ENCODE measurements around the gene IMPG1. TPM values are rescaled to one million over a fixed set of nuclear protein-coding genes. Genes with fewer than 3 reads are reported as not detected.

IMPG1 gene
- total RNA-seq, 1 experiment from 2014 or later: not detected

GRCh38 chr6:75896526-75896925, 175.9 kb downstream of the IMPG1 start:
- Mint-ChIP-seq H3K27ac (ENCODE audit: unreplicated experiment) (no peak overlapping the region), H3K4me1 (ENCODE audit: low read depth, unreplicated experiment) (no peaks in the 10 kb centered on the region), H3K4me3 (ENCODE audit: low read depth, unreplicated experiment) (no peak overlapping the region), H3K36me3 (ENCODE audit: insufficient read depth, unreplicated experiment) (peaks cover 6% of the 10 kb centered on the region), H3K27me3 (ENCODE audit: unreplicated experiment) (no peaks in the 10 kb centered on the region), H3K9me3 (ENCODE audit: low read depth, unreplicated experiment) (no peaks in the 10 kb centered on the region)
- CTCF ChIA-PET: interaction anchor here (0.6 kb wide), 1 partner anchor 10 kb away, joined by 5 read pairs; no protein-coding TSS in a partner anchor
- TF ChIP-seq CTCF (IDR thresholded peaks at IDR 0.05; ENCODE audit: unreplicated experiment): no peak
- no peak for DNase-seq
- no TSS peak for BruUV-seq (replicated peaks)
- intact Hi-C loops (cut with micrococcal nuclease; ENCODE audit: unreplicated experiment): loop anchor here (10.0 kb wide), 1 partner anchor 1398 kb away; no protein-coding TSS in a partner anchor

GRCh38 chr6:75893776-75894152, 178.7 kb downstream of the IMPG1 start:
- DNase-seq: no peak
- Mint-ChIP-seq H3K9me3 (ENCODE audit: low read depth, unreplicated experiment) (no peaks in the 10 kb centered on the region), H3K4me1 (ENCODE audit: low read depth, unreplicated experiment) (no peaks in the 10 kb centered on the region), H3K36me3 (ENCODE audit: insufficient read depth, unreplicated experiment) (peaks cover 11% of the 10 kb centered on the region), H3K27me3 (ENCODE audit: unreplicated experiment) (no peaks in the 10 kb centered on the region), H3K27ac (ENCODE audit: unreplicated experiment) (no peak overlapping the region), H3K4me3 (ENCODE audit: low read depth, unreplicated experiment) (no peak overlapping the region)
- intact Hi-C loops (cut with micrococcal nuclease; ENCODE audit: unreplicated experiment): loop anchor here (10.0 kb wide), 1 partner anchor 1401 kb away; no protein-coding TSS in a partner anchor
- no TSS peak for BruUV-seq (replicated peaks)
- CTCF ChIA-PET: interaction anchor here (0.8 to 1.9 kb wide), 8 partner anchors 13 to 458 kb away, joined by 3 to 11 read pairs (median 3); no protein-coding TSS in a partner anchor
- TF ChIP-seq CTCF (IDR thresholded peaks at IDR 0.05; ENCODE audit: unreplicated experiment): no peak

DNA sequence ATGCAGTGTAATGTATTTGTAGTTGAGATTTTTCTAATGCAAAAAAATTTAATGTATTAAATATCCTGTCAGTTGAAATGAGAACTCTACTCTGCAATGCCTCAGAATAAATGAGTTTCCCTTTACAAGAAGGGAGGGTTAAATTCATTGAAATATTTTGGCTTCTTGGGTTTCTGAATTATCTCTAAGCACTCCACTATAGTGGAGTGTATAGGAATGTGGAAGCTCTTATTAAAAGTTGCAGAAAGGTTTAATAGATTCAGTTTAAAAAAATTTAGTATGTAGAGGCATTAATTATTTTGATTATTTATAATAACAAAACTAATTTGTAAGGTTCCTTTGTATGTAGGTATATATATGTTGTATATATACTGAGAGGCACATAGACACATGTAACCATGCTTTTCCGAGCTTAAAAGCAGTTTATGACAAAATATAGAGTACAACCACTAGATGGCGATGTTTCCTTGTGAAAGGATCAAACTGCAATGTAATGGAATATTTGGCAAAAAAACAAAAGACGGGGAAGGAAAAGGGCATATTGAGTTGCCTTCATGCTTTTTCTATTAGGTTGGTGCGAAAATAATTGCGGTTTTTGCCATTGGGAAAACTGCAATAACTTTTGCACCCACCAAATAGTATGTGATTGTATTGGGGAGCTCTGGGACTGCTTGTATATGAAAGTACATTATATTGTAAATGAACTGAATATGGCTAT, 179.2 kb downstream of the IMPG1 start:
- intact Hi-C loops (cut with micrococcal nuclease; ENCODE audit: unreplicated experiment): loop anchor here (10.0 kb wide), 1 partner anchor 1402 kb away; no protein-coding TSS in a partner anchor
- Mint-ChIP-seq H3K4me1 (ENCODE audit: low read depth, unreplicated experiment) (no peaks in the 10 kb centered on the region), H3K4me3 (ENCODE audit: low read depth, unreplicated experiment) (no peak overlapping the region), H3K27ac (ENCODE audit: unreplicated experiment) (no peak overlapping the region), H3K27me3 (ENCODE audit: unreplicated experiment) (no peaks in the 10 kb centered on the region), H3K9me3 (ENCODE audit: low read depth, unreplicated experiment) (no peaks in the 10 kb centered on the region), H3K36me3 (ENCODE audit: insufficient read depth, unreplicated experiment) (peaks cover 11% of the 10 kb centered on the region)
- DNase-seq: peak; percentile 13
- CTCF ChIA-PET: interaction anchor here (0.6 to 1.9 kb wide), 12 partner anchors 13 to 458 kb away, joined by 3 to 11 read pairs (median 3); no protein-coding TSS in a partner anchor
- peak; percentile 58 for TF ChIP-seq CTCF (IDR thresholded peaks at IDR 0.05; ENCODE audit: unreplicated experiment)
- no TSS peak for BruUV-seq (replicated peaks)

- H3K27me3 Mint-ChIP-seq (ENCODE audit: unreplicated experiment): no peaks in the 10 kb centered on the region
- no peaks in the 10 kb centered on the region for H3K9me3 Mint-ChIP-seq (ENCODE audit: low read depth, unreplicated experiment)
- CTCF ChIA-PET: interaction anchor here (0.9 to 1.9 kb wide), 4 partner anchors 18 to 459 kb away, joined by 3 to 11 read pairs (median 3); no protein-coding TSS in a partner anchor
- TF ChIP-seq CTCF (IDR thresholded peaks at IDR 0.05; ENCODE audit: unreplicated experiment): no peak
- H3K36me3 Mint-ChIP-seq (ENCODE audit: insufficient read depth, unreplicated experiment): peaks cover 16% of the 10 kb centered on the region
- no peaks in the 10 kb centered on the region for H3K4me1 Mint-ChIP-seq (ENCODE audit: low read depth, unreplicated experiment)
- intact Hi-C loops (cut with micrococcal nuclease; ENCODE audit: unreplicated experiment): loop anchor here (10.0 kb wide), 1 partner anchor 1402 kb away; no protein-coding TSS in a partner anchor
- H3K4me3 Mint-ChIP-seq (ENCODE audit: low read depth, unreplicated experiment): no peak overlapping the region
- BruUV-seq (replicated peaks): no TSS peak
- no peak for DNase-seq
- H3K27ac Mint-ChIP-seq (ENCODE audit: unreplicated experiment): no peak overlapping the region
Measured at GRCh38 chr6:75892384-75892783, 180.1 kb downstream of the IMPG1 start.
